HG03280 (cell line): ENCODE data around the gene CBS.
"Not testable (repeated sequence)": the region's sequence is repeated elsewhere in the genome, so short reads cannot be mapped to it uniquely, and the experiment has no call there.

Experiments used
- ATAC-seq: cut with Tn5 transposase; IDR thresholded peaks from one replicate; pipeline ENCODE4 v1.9.1; 2021; ENCODE audit warnings: mild to moderate bottlenecking, moderate library complexity; ENCODE audit not compliant: unreplicated experiment

Gene CBS

GRCh38 chr21:43075170-43076022 is at the start of gene CBS:
Gene CBS (minus strand): TSS chr21:43075835. CDS start chr21:43072193, 3,642 bp downstream.
- not testable (repeated sequence) for ATAC-seq

- not testable (repeated sequence) for ATAC-seq
These were observed 40.3 kb upstream of the CBS start for GRCh38 chr21:43115956-43116355.

- ATAC-seq, result not testable (repeated sequence)
These were observed 38.8 kb upstream of the CBS start for GRCh38 chr21:43114483-43114882.

- ATAC-seq, result not testable (repeated sequence)
These were observed 33.4 kb upstream of the CBS start for GRCh38 chr21:43109006-43109405.

GRCh38 chr21:43108177-43108576 is 32.5 kb upstream of the CBS start:
- not testable (repeated sequence) for ATAC-seq

GRCh38 chr21:43107794-43108137 is 32.1 kb upstream of the CBS start:
- ATAC-seq, result not testable (repeated sequence)

- ATAC-seq, result peak; percentile 80
These were observed 31.5 kb upstream of the CBS start, which contains the start of gene U2AF1 for GRCh38 chr21:43106965-43107793. Gene U2AF1 (minus strand): TSS chr21:43107570. CDS start chr21:43107494, 76 bp downstream.

- not testable (repeated sequence) for ATAC-seq
These were observed 29.0 kb upstream of the CBS start for GRCh38 chr21:43104642-43105041.

GRCh38 chr21:43102281-43102680 is 26.6 kb upstream of the CBS start:
- not testable (repeated sequence) for ATAC-seq

- ATAC-seq, result not testable (repeated sequence)
These were observed 26.0 kb upstream of the CBS start for GRCh38 chr21:43101676-43102075.

- not testable (repeated sequence) for ATAC-seq
These were observed 25.4 kb upstream of the CBS start for GRCh38 chr21:43101000-43101399.

GRCh38 chr21:43091979-43092614 is 16.5 kb upstream of the CBS start:
- ATAC-seq, result not testable (repeated sequence)

GRCh38 chr21:43090947-43091346 is 15.3 kb upstream of the CBS start:
- ATAC-seq, result not testable (repeated sequence)

GRCh38 chr21:43089463-43089862 is 13.8 kb upstream of the CBS start:
- ATAC-seq, result not testable (repeated sequence)

GRCh38 chr21:43082587-43083300 is 7.1 kb upstream of the CBS start:
- not testable (repeated sequence) for ATAC-seq

- not testable (repeated sequence) for ATAC-seq
These were observed 1.0 kb upstream of the CBS start for GRCh38 chr21:43076643-43077042.

GRCh38 chr21:43076023-43076637 is 495 bp upstream of the CBS start:
- ATAC-seq, result not testable (repeated sequence)

GRCh38 chr21:43074401-43075169 is 1.1 kb downstream of the CBS start:
- not testable (repeated sequence) for ATAC-seq

GRCh38 chr21:43072742-43073141 is 2.9 kb downstream of the CBS start:
- ATAC-seq, result not testable (repeated sequence)
